Measurements from ENCODE around the gene SPON1. TPM values are rescaled to one million over a fixed set of nuclear protein-coding genes. Genes with fewer than 3 reads are reported as not detected.

The SPON1 gene
- total and polyA plus RNA-seq, 2 of the 8 experiments (the other 6 are each of a cell fraction or from before 2014, with no cell fraction given): 1.5 to 5.4 TPM

- no peak for TF ChIP-seq CHD7 (IDR thresholded peaks at IDR 0.05; ENCODE audit: insufficient replicate concordance, low read length)
- TF ChIP-seq HDAC2 (IDR thresholded peaks at IDR 0.05; ENCODE audit: borderline replicate concordance in 1 of 2, low read depth in 2 of 2, low read length in 2 of 2): peak in 1 of 2 experiments; percentile 95; a peak in 1 of 4 replicates
- no peak for TF ChIP-seq TEAD4 (IDR thresholded peaks at IDR 0.05; ENCODE audit: low read depth, low read length)
- no peak for TF ChIP-seq KDM4A (IDR thresholded peaks at IDR 0.05; ENCODE audit: low read depth, low read length, severe bottlenecking)
- no peak for TF ChIP-seq NANOG (IDR thresholded peaks at IDR 0.05; ENCODE audit: insufficient read depth, low read depth, low read length, poor library complexity, severe bottlenecking)
- no peak for TF ChIP-seq CTBP2 (IDR thresholded peaks at IDR 0.05; ENCODE audit: borderline replicate concordance, insufficient read depth, insufficient read length, low read length)
- no peak for TF ChIP-seq RBBP5 (IDR thresholded peaks at IDR 0.05; ENCODE audit: borderline replicate concordance, low read depth, low read length)
These were observed 216.7 kb downstream of the SPON1 start (continued) for GRCh38 chr11:14179116-14179820.
